Cardiac fibroblast (primary cell): Measurements from ENCODE around the gene SMPD2.

ENCODE experiments used
- DNase-seq, 2 donors: peaks; one replicate each; pipeline versions ENCODE4 v3.0.0 to v3.0.0-alpha.2; 2010; ENCODE audit warnings: low read depth in 2 of 2
- H3K4me3 ChIP-seq, 2 donors: replicated peaks in 1 of 2; 1 replicate in 1 of 2; 2 replicates in 1 of 2; pipeline ENCODE4 v1.5.1; 2011; ENCODE audit warnings: low read depth in 2 of 2, low read length in 2 of 2, mild to moderate bottlenecking in 2 of 2, moderate library complexity in 1 of 2
- CTCF ChIP-seq: IDR thresholded peaks from one replicate; pipeline ENCODE4 v1.5.1; 2011; ENCODE audit warnings: low read depth, mild to moderate bottlenecking, low read length, inconsistent platforms

Gene SMPD2

GRCh38 chr6:109440331-109441068, at the start of gene SMPD2, which contains the start of gene PPIL6:
TSS of gene SMPD2 (plus strand) at chr6:109440724. CDS start at chr6:109441122, 398 bp downstream.
TSS of gene PPIL6 (minus strand) at chr6:109440628. CDS start at chr6:109440590, 38 bp downstream.
- peak; percentile 85 to 95 for DNase-seq
- TF ChIP-seq CTCF = no peak
- peak within 1 kb of the TSS; percentile 81 to 87 for H3K4me3 ChIP-seq

- DNase-seq = no peak
- no peak for TF ChIP-seq CTCF
Observed at GRCh38 chr6:109393157-109393885, 47.2 kb upstream of the SMPD2 start.

GRCh38 chr6:109393886-109394281, 46.6 kb upstream of the SMPD2 start:
- DNase-seq = no peak
- TF ChIP-seq CTCF = no peak
- no peak overlapping the region for H3K4me3 ChIP-seq

More at GRCh38 chr6:109393157-109393885, 47.2 kb upstream of the SMPD2 start:
- H3K4me3 ChIP-seq = no peak overlapping the region

- no peak overlapping the region for H3K4me3 ChIP-seq
- no peak for TF ChIP-seq CTCF
- no peak for DNase-seq
Observed at GRCh38 chr6:109396046-109396718, 44.3 kb upstream of the SMPD2 start.

- TF ChIP-seq CTCF = peak; percentile 44
- peak; percentile 52 to 64 for DNase-seq
- no peak overlapping the region for H3K4me3 ChIP-seq
Observed at GRCh38 chr6:109397020-109397419, 43.5 kb upstream of the SMPD2 start.

GRCh38 chr6:109406196-109406595, 34.3 kb upstream of the SMPD2 start:
- peak; percentile 83 to 90 for DNase-seq
- TF ChIP-seq CTCF = no peak
- H3K4me3 ChIP-seq = no peak overlapping the region
